ENCODE results near the gene PAGE5.

The PAGE5 gene

GRCh38 chrX:55210931-55211677 is 9.0 kb upstream of the PAGE5 start:
- H3K9me3 ChIP-seq = no peaks in the 10 kb centered on the region
- no peak for TF ChIP-seq CTCF (IDR thresholded peaks at IDR 0.05)
- intact Hi-C loops (cut with DNase I; ENCODE audit: low total_unique reads) = no loop called here
- no peak overlapping the region for H3K27ac ChIP-seq
- DNase-seq = no peak
- no peaks in the 10 kb centered on the region for H3K36me3 ChIP-seq
- no peaks in the 10 kb centered on the region for H3K27me3 ChIP-seq
- no peaks in the 10 kb centered on the region for H3K4me1 ChIP-seq
- no peak overlapping the region for H3K4me3 ChIP-seq

GRCh38 chrX:55213381-55213780 is 6.8 kb upstream of the PAGE5 start:
- Histone ChIP-seq H3K9me3 (no peaks in the 10 kb centered on the region), H3K4me1 (no peaks in the 10 kb centered on the region), H3K27ac (no peak overlapping the region), H3K36me3 (no peaks in the 10 kb centered on the region), H3K27me3 (no peaks in the 10 kb centered on the region), H3K4me3 (no peak overlapping the region)
- no peak for DNase-seq
- intact Hi-C loops (cut with DNase I; ENCODE audit: low total_unique reads) = no loop called here
- no peak for TF ChIP-seq CTCF (IDR thresholded peaks at IDR 0.05)

GRCh38 chrX:55240788-55241340 is 20.7 kb downstream of the PAGE5 start:
- Histone ChIP-seq H3K27me3 (no peaks in the 10 kb centered on the region), H3K36me3 (no peaks in the 10 kb centered on the region), H3K9me3 (peaks cover 0 to 16% (median 13%) of the 10 kb centered on the region in 3 donors), H3K4me3 (no peak overlapping the region), H3K27ac (no peak overlapping the region), H3K4me1 (no peaks in the 10 kb centered on the region)
- TF ChIP-seq CTCF (IDR thresholded peaks at IDR 0.05) = no peak
- no peak for DNase-seq
- intact Hi-C loops (cut with DNase I; ENCODE audit: low total_unique reads) = no loop called here

- H3K27ac ChIP-seq = no peak overlapping the region
- no peaks in the 10 kb centered on the region for H3K27me3 ChIP-seq
- no peak for TF ChIP-seq CTCF (IDR thresholded peaks at IDR 0.05)
- no peaks in the 10 kb centered on the region for H3K36me3 ChIP-seq
- H3K4me1 ChIP-seq = no peaks in the 10 kb centered on the region
- no peak overlapping the region for H3K4me3 ChIP-seq
- no peak for DNase-seq
- intact Hi-C loops (cut with DNase I; ENCODE audit: low total_unique reads) = no loop called here
- peaks cover 0 to 6% (median under 1%) of the 10 kb centered on the region in 3 donors for H3K9me3 ChIP-seq
Observed at GRCh38 chrX:55253528-55253927, 33.4 kb downstream of the PAGE5 start.

- Histone ChIP-seq H3K4me3 (no peak overlapping the region), H3K27me3 (no peaks in the 10 kb centered on the region), H3K9me3 (no peaks in the 10 kb centered on the region), H3K36me3 (no peaks in the 10 kb centered on the region), H3K27ac (no peak overlapping the region), H3K4me1 (no peaks in the 10 kb centered on the region)
- no peak for DNase-seq
- no peak for TF ChIP-seq CTCF (IDR thresholded peaks at IDR 0.05)
- intact Hi-C loops (cut with DNase I; ENCODE audit: low total_unique reads) = no loop called here
Observed at GRCh38 chrX:55260806-55261205, 40.7 kb downstream of the PAGE5 start.

All from tibial artery (tissue), 4 donors.